ENCODE measurements around the gene HHAT. TPM values are rescaled to one million over a fixed set of nuclear protein-coding genes. Genes with fewer than 3 reads are reported as not detected.

The HHAT gene
- total and polyA plus RNA-seq, 2 of the 13 experiments (the other 11 are each of a cell fraction or from before 2014, with no cell fraction given): 2.6 to 4.9 TPM

- H3K27ac ChIP-seq (ENCODE audit: extremely low read length, insufficient read depth, low read length): no peak overlapping the region
- no peaks in the 10 kb centered on the region for H3K27me3 ChIP-seq (ENCODE audit: control insufficient read depth in 1 of 2, insufficient read depth in 2 of 2, low read length in 2 of 2)
- H3K4me3 ChIP-seq (replicated peaks in 1 of 3; ENCODE audit: insufficient read depth in 1 of 3, low read depth in 2 of 3, low read length in 3 of 3): no peak overlapping the region
- ATAC-seq (peak; percentile 62; the same call in 2 of the 3 replicates), FAIRE-seq (no peak), DNase-seq (ENCODE audit: low spot score) (peak; percentile 21)
- H2AFZ ChIP-seq (ENCODE audit: low read length): no peak overlapping the region
- H3K4me1 ChIP-seq (ENCODE audit: insufficient read depth, low read length): no peaks in the 10 kb centered on the region
- BruUV-seq (replicated peaks): no TSS peak
- H3K9ac ChIP-seq (ENCODE audit: insufficient read depth, low read depth, low read length): no peak overlapping the region
- in situ Hi-C loops (cut with HindIII; ENCODE audit: extremely low pct_ligation_motif_present, low pct_unique_long_range_greater_than_20kb): no loop called here
- ChIA-PET POLR2A (no interaction called here), CTCF (ENCODE audit: low intra/inter-chr PET ratio, low total read pairs) (no interaction called here)
- no peaks in the 10 kb centered on the region for H3K36me3 ChIP-seq (replicated peaks in 1 of 2; ENCODE audit: control insufficient read depth in 1 of 2, insufficient read depth in 2 of 2, low read length in 2 of 2)
- H3K9me3 ChIP-seq (ENCODE audit: low read length): no peaks in the 10 kb centered on the region
- TF ChIP-seq MAFF (IDR thresholded peaks at IDR 0.05; ENCODE audit: low read depth, low read length): 0 out of 2 replicates have a peak, but pooled peaks have one; percentile 22
- TF ChIP-seq KLF11 (CRISPR knock-in tag; IDR thresholded peaks at IDR 0.05): no peak
- TF ChIP-seq MAFK (conservative IDR thresholded peaks at IDR 0.05 in 1 of 2, IDR thresholded peaks at IDR 0.05 in 1 of 2; ENCODE audit: low read length in 2 of 2): 0 out of 4 replicates have a peak, but pooled peaks have one; percentile 11 to 33
- peak; percentile 17; the same call in 1 of the 2 replicates for TF ChIP-seq FOSL2 (CRISPR knock-in tag; IDR thresholded peaks at IDR 0.05)
- TF ChIP-seq ZNF737 (CRISPR knock-in tag; IDR thresholded peaks at IDR 0.05; ENCODE audit: borderline replicate concordance): no peak
- TF ChIP-seq ZSCAN12 (CRISPR knock-in tag; IDR thresholded peaks at IDR 0.05): no peak
- peak; percentile 69 for TF ChIP-seq NFE2 (CRISPR knock-in tag; IDR thresholded peaks at IDR 0.05)
- no peak for TF ChIP-seq ZEB1 (IDR thresholded peaks at IDR 0.05; ENCODE audit: insufficient replicate concordance, low read depth)
- no peak for TF ChIP-seq SRF (IDR thresholded peaks at IDR 0.05; ENCODE audit: low read depth, low read length)
- peak; percentile 57; the same call in 1 of the 2 replicates for TF ChIP-seq NFE2L2 (IDR thresholded peaks at IDR 0.05; ENCODE audit: low read length)
- TF ChIP-seq CEBPG (CRISPR knock-in tag; IDR thresholded peaks at IDR 0.05): no peak
- TF ChIP-seq KAT8 (CRISPR knock-in tag; IDR thresholded peaks at IDR 0.05): no peak
- TF ChIP-seq, protein P1, sequence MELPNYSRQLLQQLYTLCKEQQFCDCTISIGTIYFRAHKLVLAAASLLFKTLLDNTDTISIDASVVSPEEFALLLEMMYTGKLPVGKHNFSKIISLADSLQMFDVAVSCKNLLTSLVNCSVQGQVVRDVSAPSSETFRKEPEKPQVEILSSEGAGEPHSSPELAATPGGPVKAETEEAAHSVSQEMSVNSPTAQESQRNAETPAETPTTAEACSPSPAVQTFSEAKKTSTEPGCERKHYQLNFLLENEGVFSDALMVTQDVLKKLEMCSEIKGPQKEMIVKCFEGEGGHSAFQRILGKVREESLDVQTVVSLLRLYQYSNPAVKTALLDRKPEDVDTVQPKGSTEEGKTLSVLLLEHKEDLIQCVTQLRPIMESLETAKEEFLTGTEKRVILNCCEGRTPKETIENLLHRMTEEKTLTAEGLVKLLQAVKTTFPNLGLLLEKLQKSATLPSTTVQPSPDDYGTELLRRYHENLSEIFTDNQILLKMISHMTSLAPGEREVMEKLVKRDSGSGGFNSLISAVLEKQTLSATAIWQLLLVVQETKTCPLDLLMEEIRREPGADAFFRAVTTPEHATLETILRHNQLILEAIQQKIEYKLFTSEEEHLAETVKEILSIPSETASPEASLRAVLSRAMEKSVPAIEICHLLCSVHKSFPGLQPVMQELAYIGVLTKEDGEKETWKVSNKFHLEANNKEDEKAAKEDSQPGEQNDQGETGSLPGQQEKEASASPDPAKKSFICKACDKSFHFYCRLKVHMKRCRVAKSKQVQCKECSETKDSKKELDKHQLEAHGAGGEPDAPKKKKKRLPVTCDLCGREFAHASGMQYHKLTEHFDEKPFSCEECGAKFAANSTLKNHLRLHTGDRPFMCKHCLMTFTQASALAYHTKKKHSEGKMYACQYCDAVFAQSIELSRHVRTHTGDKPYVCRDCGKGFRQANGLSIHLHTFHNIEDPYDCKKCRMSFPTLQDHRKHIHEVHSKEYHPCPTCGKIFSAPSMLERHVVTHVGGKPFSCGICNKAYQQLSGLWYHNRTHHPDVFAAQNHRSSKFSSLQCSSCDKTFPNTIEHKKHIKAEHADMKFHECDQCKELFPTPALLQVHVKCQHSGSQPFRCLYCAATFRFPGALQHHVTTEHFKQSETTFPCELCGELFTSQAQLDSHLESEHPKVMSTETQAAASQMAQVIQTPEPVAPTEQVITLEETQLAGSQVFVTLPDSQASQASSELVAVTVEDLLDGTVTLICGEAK (IDR thresholded peaks at IDR 0.05): no peak
- TF ChIP-seq, protein P1 (CRISPR knock-in tag; IDR thresholded peaks at IDR 0.05): no peak
- H3K4me2 ChIP-seq (ENCODE audit: low read depth, low read length): no peak overlapping the region
- no peaks in the 10 kb centered on the region for H4K20me1 ChIP-seq (ENCODE audit: insufficient read depth, low read length)
- 33% methylated on average over 1 of the region's 1 CpG for WGBS (ENCODE audit: low lambda C conversion rate)
- intact Hi-C loops (cut with micrococcal nuclease; ENCODE audit: unreplicated experiment): no loop called here
- H3K79me2 ChIP-seq (ENCODE audit: insufficient read depth, low read length): no peaks in the 10 kb centered on the region
Measured at GRCh38 chr1:210597555-210598134, 268.9 kb downstream of the HHAT start.
